Measurements from ENCODE around the gene CDIP1.

DNA sequence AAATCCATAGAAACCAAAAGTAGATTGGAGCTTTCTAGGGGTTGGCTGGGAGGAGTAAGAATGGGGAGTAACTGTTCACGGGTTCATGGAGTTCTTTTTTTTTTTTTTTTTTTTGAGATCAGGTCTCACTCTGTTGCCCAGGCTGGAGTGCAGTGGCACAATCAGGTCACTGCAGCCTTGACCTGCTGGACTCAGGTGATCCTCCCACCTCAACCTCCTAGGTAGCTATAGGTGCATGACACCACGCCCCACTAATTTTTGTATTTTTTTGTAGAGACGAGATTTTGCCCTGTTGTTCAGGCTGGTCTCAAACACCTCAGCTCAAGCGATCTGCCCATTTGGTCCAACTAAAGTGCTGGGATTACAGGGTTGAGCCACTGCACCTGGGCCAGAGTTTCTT lies 65.7 kb downstream of the CDIP1 start:
- TF ChIP-seq, protein P1, sequence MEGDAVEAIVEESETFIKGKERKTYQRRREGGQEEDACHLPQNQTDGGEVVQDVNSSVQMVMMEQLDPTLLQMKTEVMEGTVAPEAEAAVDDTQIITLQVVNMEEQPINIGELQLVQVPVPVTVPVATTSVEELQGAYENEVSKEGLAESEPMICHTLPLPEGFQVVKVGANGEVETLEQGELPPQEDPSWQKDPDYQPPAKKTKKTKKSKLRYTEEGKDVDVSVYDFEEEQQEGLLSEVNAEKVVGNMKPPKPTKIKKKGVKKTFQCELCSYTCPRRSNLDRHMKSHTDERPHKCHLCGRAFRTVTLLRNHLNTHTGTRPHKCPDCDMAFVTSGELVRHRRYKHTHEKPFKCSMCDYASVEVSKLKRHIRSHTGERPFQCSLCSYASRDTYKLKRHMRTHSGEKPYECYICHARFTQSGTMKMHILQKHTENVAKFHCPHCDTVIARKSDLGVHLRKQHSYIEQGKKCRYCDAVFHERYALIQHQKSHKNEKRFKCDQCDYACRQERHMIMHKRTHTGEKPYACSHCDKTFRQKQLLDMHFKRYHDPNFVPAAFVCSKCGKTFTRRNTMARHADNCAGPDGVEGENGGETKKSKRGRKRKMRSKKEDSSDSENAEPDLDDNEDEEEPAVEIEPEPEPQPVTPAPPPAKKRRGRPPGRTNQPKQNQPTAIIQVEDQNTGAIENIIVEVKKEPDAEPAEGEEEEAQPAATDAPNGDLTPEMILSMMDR (IDR thresholded peaks at IDR 0.05; ENCODE audit: borderline replicate concordance, extremely low read depth, low read length, poor library complexity, severe bottlenecking): no peak
- TF ChIP-seq EZH2 (IDR thresholded peaks at IDR 0.05; ENCODE audit: borderline replicate concordance, low read depth, low read length, severe bottlenecking): no peak

Data from DND-41 (cell line).